CD4-positive, alpha-beta memory T cell (primary cell): ENCODE data around the gene RAD52. TPM values are rescaled to one million over a fixed set of nuclear protein-coding genes. Genes with fewer than 3 reads are reported as not detected.

Experiments used
- CTCF ChIA-PET: fragments of 350-600 bp; sonication (Branson Sonifier 250); formaldehyde crosslinking; loops from one replicate; lab custom pipeline; 2021; ENCODE audit warnings: inconsistent platforms; ENCODE audit not compliant: partially characterized antibody; lab: Charles Lee
- POLR2A ChIA-PET: fragments of 350-600 bp; sonication (Branson Sonifier 250); formaldehyde crosslinking; loops from one replicate; lab custom pipeline; 2021; ENCODE audit not compliant: partially characterized antibody; lab: Charles Lee
- DNase-seq, 5 donors: peaks; one replicate each; pipeline versions ENCODE4 v3.0.0 to v3.0.0-alpha.2; 2020 to 2022; ENCODE audit warnings: mixed read lengths in 1 of 5
- H3K27ac ChIP-seq: one replicate; pipeline ENCODE4 v1.7.0; 2013; ENCODE audit warnings: low read depth, low read length
- H3K27me3 ChIP-seq: 2 replicates; pipeline ENCODE4 v1.7.0; 2013; ENCODE audit warnings: mild to moderate bottlenecking, low read length, moderate library complexity; ENCODE audit not compliant: insufficient read depth
- H3K36me3 ChIP-seq: 2 replicates; pipeline ENCODE4 v1.7.0; 2013; ENCODE audit warnings: mild to moderate bottlenecking, low read length, moderate library complexity; ENCODE audit not compliant: insufficient read depth
- H3K4me1 ChIP-seq: 2 replicates; pipeline ENCODE4 v1.7.0; 2013; ENCODE audit warnings: mild to moderate bottlenecking, low read length, moderate library complexity; ENCODE audit not compliant: insufficient read depth
- H3K4me3 ChIP-seq, 2 donors: one replicate each; pipeline ENCODE4 v1.7.0; 2013; ENCODE audit warnings: low read length in 2 of 2, mild to moderate bottlenecking in 1 of 2
- H3K9me3 ChIP-seq, 2 donors: one replicate each; pipeline ENCODE4 v1.7.0; 2013; ENCODE audit warnings: low read length in 2 of 2, control low read depth in 1 of 2; ENCODE audit not compliant: control insufficient read depth in 1 of 2
- H3K27ac Mint-ChIP-seq, 7 donors: one replicate each; pipeline ENCODE4 v1.8.0; 2020 to 2021; ENCODE audit warnings: mixed read lengths in 7 of 7, mild to moderate bottlenecking in 6 of 7, inconsistent platforms in 3 of 7, moderate library complexity in 3 of 7
- H3K27me3 Mint-ChIP-seq, 2 donors: one replicate each; pipeline ENCODE4 v1.8.0; 2020 to 2021; ENCODE audit warnings: mixed read lengths in 2 of 2
- H3K36me3 Mint-ChIP-seq, 2 donors: one replicate each; pipeline ENCODE4 v1.8.0; 2020 to 2021; ENCODE audit warnings: mixed read lengths in 2 of 2, inconsistent platforms in 1 of 2, mild to moderate bottlenecking in 1 of 2
- H3K4me1 Mint-ChIP-seq, 4 donors: one replicate each; pipeline ENCODE4 v1.8.0; 2020 to 2021; ENCODE audit warnings: mixed read lengths in 4 of 4, mild to moderate bottlenecking in 1 of 4
- H3K4me3 Mint-ChIP-seq, 8 donors: one replicate each; pipeline ENCODE4 v1.8.0; 2020 to 2021; ENCODE audit warnings: mixed read lengths in 8 of 8, mild to moderate bottlenecking in 7 of 8, moderate library complexity in 6 of 8, inconsistent platforms in 3 of 8
- H3K9me3 Mint-ChIP-seq, 8 donors: one replicate each; pipeline ENCODE4 v1.8.0; 2020 to 2021; ENCODE audit warnings: mixed read lengths in 8 of 8, mild to moderate bottlenecking in 5 of 8, inconsistent platforms in 3 of 8, moderate library complexity in 1 of 8
- intact Hi-C: fragments of 100-400 bp; cut with micrococcal nuclease; formaldehyde crosslinking; loops from one replicate; pipeline ENCODE4 v1.15.1; 2023
- polyA plus RNA-seq, 2 donors: library from polyadenylated mRNA; unstranded; fragments of 300-500 nt; fragmentation: Illumina TruSeq; gene quantifications; one replicate each; pipeline ENCODE4 v1.2.3, GENCODE V29; 2021
- total RNA-seq, 2 experiments: library from RNA; stranded (reverse); gene quantifications; one replicate each; pipeline ENCODE4 v1.2.3, GENCODE V29; 2021

Gene RAD52
- total and polyA plus RNA-seq, 4 experiments from 2014 or later = 0.26 to 31.5 (median 17.9) TPM

DNA sequence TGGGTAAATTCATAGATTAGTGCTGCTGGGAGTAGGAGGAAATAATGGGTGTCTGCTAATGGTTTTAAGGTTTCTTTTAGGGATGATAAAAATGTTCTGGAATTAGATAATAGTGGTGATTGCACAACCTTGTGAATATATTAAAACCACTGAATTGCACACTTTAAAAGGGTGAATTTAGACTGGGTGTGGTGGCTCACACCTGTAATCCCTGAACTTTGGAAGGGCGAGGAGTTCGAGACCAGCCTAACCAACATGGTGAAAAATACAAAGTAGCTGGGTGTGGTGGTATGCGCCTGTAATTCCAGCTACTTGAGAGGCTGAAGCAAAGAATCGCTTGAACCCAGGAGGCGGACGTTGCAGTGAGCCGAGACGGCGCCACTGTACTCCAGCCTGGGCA is 1.3 kb downstream of the RAD52 start:
- ChIA-PET CTCF (interaction anchor here (1.6 to 2.6 kb wide), 3 partner anchors 10 to 635 kb away, joined by 5 to 14 read pairs (median 7); no protein-coding TSS in a partner anchor), POLR2A (interaction anchor here (0.6 to 2.4 kb wide), 6 partner anchors 11 to 385 kb away, joined by 3 to 32 read pairs (median 8); partner anchors contain the start of genes ERC1 and WNK1)
- no peak overlapping the region for H3K27ac ChIP-seq
- no peaks in the 10 kb centered on the region for H3K27me3 ChIP-seq
- no peak for DNase-seq
- Mint-ChIP-seq H3K4me1 (peaks cover 23 to 51% (median 34%) of the 10 kb centered on the region in 4 donors), H3K27ac (peak overlapping the region; percentile 0 to 94 (median 63)), H3K9me3 (peaks cover 0 to 2% (median 0%) of the 10 kb centered on the region in 8 donors), H3K4me3 (peak overlapping the region; percentile 48 to 97 (median 64)), H3K36me3 (peaks cover 8 to 24% of the 10 kb centered on the region in 2 donors), H3K27me3 (no peaks in the 10 kb centered on the region)
- no peaks in the 10 kb centered on the region for H3K36me3 ChIP-seq
- intact Hi-C loops = loop anchor here (5.0 to 10.0 kb wide), 6 partner anchors 36 to 644 kb away; partner anchors contain the start of genes B4GALNT3 and FBXL14
- no peaks in the 10 kb centered on the region for H3K9me3 ChIP-seq
- peaks cover 22% of the 10 kb centered on the region for H3K4me1 ChIP-seq
- H3K4me3 ChIP-seq = no peak overlapping the region

DNA sequence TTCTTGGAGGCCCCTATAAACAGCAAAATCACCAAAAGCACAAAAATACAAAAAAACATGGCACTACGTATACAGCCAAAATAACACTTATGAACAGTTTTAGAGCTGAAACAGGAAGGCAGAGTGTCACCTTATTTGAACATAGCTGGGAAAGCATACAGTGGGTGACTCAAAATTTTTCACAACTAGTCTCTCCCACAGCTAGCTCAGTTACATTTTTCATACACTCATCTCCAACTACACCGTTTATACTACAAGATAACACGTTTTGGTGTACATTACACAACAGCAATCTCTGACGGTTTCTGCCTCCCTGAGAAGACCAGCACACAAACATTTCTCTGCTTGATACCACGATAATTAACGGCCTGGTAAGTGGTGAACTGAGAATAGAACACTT is 2.9 kb downstream of the RAD52 start:
- H3K4me3 ChIP-seq = no peak overlapping the region
- peak overlapping the region; percentile 6 to 63 (median 48) for H3K4me3 Mint-ChIP-seq

DNA sequence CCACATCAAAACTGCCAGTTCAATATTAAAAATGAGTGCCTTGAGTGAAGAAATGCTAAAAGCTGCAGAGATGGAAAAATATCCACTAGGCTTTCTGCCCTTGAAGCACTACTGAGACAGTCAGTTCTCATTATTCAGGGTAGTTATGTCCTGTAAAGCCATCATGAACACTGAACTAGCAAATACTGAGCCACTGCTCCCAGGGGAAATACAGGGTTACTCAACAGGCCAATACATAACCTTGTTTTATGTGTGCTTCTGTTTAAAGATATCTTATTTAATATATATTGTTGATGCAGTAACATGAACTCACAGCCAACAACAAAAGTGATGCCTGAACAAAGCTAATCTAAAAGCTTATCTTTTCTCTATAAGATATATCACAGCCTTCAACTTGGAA is 3.3 kb downstream of the RAD52 start:
- Histone ChIP-seq H3K27me3 (no peaks in the 10 kb centered on the region), H3K4me1 (peaks cover 22% of the 10 kb centered on the region), H3K9me3 (no peaks in the 10 kb centered on the region), H3K36me3 (no peaks in the 10 kb centered on the region), H3K4me3 (no peak overlapping the region), H3K27ac (no peak overlapping the region)
- Mint-ChIP-seq H3K4me1 (peaks cover 25 to 56% (median 38%) of the 10 kb centered on the region in 4 donors), H3K9me3 (peaks cover 0 to 2% (median 0%) of the 10 kb centered on the region in 8 donors), H3K4me3 (peak overlapping the region in 7 of 8 donors; percentile 29 to 63 (median 50)), H3K27ac (peak overlapping the region in 5 of 7 donors; percentile 33 to 92 (median 75)), H3K27me3 (no peaks in the 10 kb centered on the region), H3K36me3 (peaks cover 12 to 34% of the 10 kb centered on the region in 2 donors)
- no peak for DNase-seq
- ChIA-PET CTCF (interaction anchor here (1.1 to 1.5 kb wide), 3 partner anchors 21 to 376 kb away, joined by 3 to 6 read pairs (median 3); no protein-coding TSS in a partner anchor), POLR2A (interaction anchor here (0.8 kb wide), 1 partner anchor 11 kb away, joined by 6 read pairs; no protein-coding TSS in a partner anchor)
- intact Hi-C loops = loop anchor here (5.0 to 10.0 kb wide), 6 partner anchors 34 to 646 kb away; partner anchors contain the start of genes B4GALNT3 and FBXL14

More for the DNA sequence above, 2.9 kb downstream of the RAD52 start:
- intact Hi-C loops = loop anchor here (5.0 to 10.0 kb wide), 6 partner anchors 34 to 646 kb away; partner anchors contain the start of genes B4GALNT3 and FBXL14
- H3K4me1 ChIP-seq = peaks cover 22% of the 10 kb centered on the region
- Mint-ChIP-seq H3K27ac (peak overlapping the region in 5 of 7 donors; percentile 33 to 92 (median 67)), H3K9me3 (peaks cover 0 to 2% (median 0%) of the 10 kb centered on the region in 8 donors), H3K36me3 (peaks cover 12 to 34% of the 10 kb centered on the region in 2 donors), H3K27me3 (no peaks in the 10 kb centered on the region), H3K4me1 (peaks cover 25 to 56% (median 38%) of the 10 kb centered on the region in 4 donors)
- H3K27ac ChIP-seq = no peak overlapping the region
- H3K36me3 ChIP-seq = no peaks in the 10 kb centered on the region
- no peaks in the 10 kb centered on the region for H3K9me3 ChIP-seq
- DNase-seq = no peak
- H3K27me3 ChIP-seq = no peaks in the 10 kb centered on the region
- ChIA-PET POLR2A (interaction anchor here (0.8 kb wide), 1 partner anchor 12 kb away, joined by 6 read pairs; no protein-coding TSS in a partner anchor), CTCF (interaction anchor here (1.1 to 1.5 kb wide), 3 partner anchors 21 to 377 kb away, joined by 3 to 6 read pairs (median 3); no protein-coding TSS in a partner anchor)

DNA sequence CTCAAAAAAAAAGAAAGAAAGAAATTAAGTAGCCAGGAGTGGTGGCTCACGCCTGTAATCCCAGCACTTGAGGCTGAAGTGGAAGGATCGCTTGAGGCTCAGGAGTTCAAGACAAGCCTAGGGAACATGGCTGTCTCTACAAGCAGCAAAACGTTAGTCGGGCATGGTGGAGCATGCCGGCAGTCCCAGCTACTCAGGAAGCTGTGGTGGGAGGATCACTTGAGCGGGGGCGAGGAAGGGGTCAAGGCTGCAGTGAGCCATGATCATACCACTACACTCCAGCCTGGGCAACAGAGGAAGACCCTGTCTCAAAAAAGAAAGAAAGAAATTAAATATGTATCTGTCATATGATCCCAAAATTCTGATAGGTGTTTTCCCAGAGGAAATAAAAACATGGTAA is 5.3 kb downstream of the RAD52 start:
- no peaks in the 10 kb centered on the region for H3K9me3 ChIP-seq
- H3K4me1 ChIP-seq = peaks cover 22% of the 10 kb centered on the region
- ChIA-PET POLR2A (no interaction called here), CTCF (interaction anchor here (1.0 kb wide), 1 partner anchor 16 kb away, joined by 3 read pairs; no protein-coding TSS in a partner anchor)
- no peak overlapping the region for H3K27ac ChIP-seq
- H3K4me3 ChIP-seq = no peak overlapping the region
- peaks cover 0 to 6% (median 0%) of the 10 kb centered on the region in 8 donors for H3K9me3 Mint-ChIP-seq
- H3K4me3 Mint-ChIP-seq = peak overlapping the region in 1 of 8 donors; percentile 8
- H3K27me3 Mint-ChIP-seq = no peaks in the 10 kb centered on the region
- H3K4me1 Mint-ChIP-seq = peaks cover 28 to 66% (median 39%) of the 10 kb centered on the region in 4 donors
- DNase-seq = no peak
- H3K27ac Mint-ChIP-seq = peak overlapping the region in 5 of 7 donors; percentile 43 to 86 (median 55)
- H3K36me3 ChIP-seq = no peaks in the 10 kb centered on the region
- H3K36me3 Mint-ChIP-seq = peaks cover 23 to 43% of the 10 kb centered on the region in 2 donors
- no peaks in the 10 kb centered on the region for H3K27me3 ChIP-seq
- intact Hi-C loops = loop anchor here (10.0 kb wide), 1 partner anchor 489 kb away; the partner anchor contains the start of gene B4GALNT3

DNA sequence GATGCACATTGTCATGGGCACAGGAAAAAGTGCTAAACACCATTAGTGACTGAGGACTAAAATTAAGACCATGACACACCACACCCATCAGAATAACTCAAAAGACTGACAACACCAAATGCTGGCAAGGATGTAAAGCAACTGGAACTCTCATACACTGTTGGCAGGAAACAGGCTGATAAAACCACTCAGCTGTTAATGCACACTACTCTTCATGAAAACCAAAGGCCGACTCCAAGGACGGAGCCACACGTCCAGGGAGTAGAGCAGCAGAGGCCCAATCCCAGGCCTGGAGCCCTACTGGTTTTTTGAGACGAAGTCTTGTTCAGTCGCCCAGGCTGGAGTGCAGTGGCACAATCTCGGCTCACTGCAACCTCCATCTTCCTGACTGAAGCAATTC is 6.4 kb downstream of the RAD52 start:
- ChIA-PET POLR2A (no interaction called here), CTCF (no interaction called here)
- Mint-ChIP-seq H3K4me1 (peaks cover 24 to 57% (median 32%) of the 10 kb centered on the region in 4 donors), H3K4me3 (no peak overlapping the region), H3K36me3 (peaks cover 28 to 43% of the 10 kb centered on the region in 2 donors), H3K27me3 (no peaks in the 10 kb centered on the region), H3K27ac (peak overlapping the region in 3 of 7 donors; percentile 3 to 53 (median 8)), H3K9me3 (peaks cover 0 to 6% (median 0%) of the 10 kb centered on the region in 8 donors)
- intact Hi-C loops = loop anchor here (10.0 kb wide), 1 partner anchor 488 kb away; the partner anchor contains the start of gene B4GALNT3
- H3K27me3 ChIP-seq = no peaks in the 10 kb centered on the region
- no peaks in the 10 kb centered on the region for H3K9me3 ChIP-seq
- no peak overlapping the region for H3K4me3 ChIP-seq
- H3K4me1 ChIP-seq = peaks cover 14% of the 10 kb centered on the region
- H3K36me3 ChIP-seq = no peaks in the 10 kb centered on the region
- no peak overlapping the region for H3K27ac ChIP-seq
- DNase-seq = no peak

DNA sequence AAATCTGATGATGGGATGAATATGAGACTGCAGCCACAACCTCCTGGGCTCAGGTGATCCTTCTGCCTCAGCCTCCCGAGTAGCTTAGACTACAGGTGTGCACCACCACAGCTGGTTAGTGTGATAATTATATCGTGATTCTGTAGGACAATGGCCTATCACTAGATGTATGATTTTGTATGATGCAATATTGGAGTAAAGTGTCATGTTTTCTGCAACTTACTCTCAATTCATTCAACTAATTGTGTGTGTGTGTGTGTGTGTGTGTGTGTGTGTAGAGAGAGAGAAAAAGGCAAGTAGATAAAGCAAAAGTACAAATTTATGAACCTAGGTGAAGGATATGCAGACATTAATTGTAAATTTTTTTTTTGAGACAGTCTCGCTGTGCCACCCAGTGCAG is 10.7 kb downstream of the RAD52 start:
- Mint-ChIP-seq H3K27me3 (no peaks in the 10 kb centered on the region), H3K4me3 (no peak overlapping the region), H3K4me1 (peaks cover 9 to 27% (median 11%) of the 10 kb centered on the region in 4 donors), H3K36me3 (peaks cover 31 to 42% of the 10 kb centered on the region in 2 donors), H3K27ac (peak overlapping the region in 1 of 7 donors; percentile 47), H3K9me3 (peaks cover 0 to 4% (median 0%) of the 10 kb centered on the region in 8 donors)
- no peak overlapping the region for H3K4me3 ChIP-seq
- H3K27me3 ChIP-seq = no peaks in the 10 kb centered on the region
- H3K36me3 ChIP-seq = no peaks in the 10 kb centered on the region
- no peak overlapping the region for H3K27ac ChIP-seq
- H3K9me3 ChIP-seq = no peaks in the 10 kb centered on the region
- intact Hi-C loops = no loop called here
- CTCF ChIA-PET = interaction anchor here (1.1 to 3.0 kb wide), 2 partner anchors 10 to 154 kb away, joined by 3 to 14 read pairs; partner anchors contain the start of gene RAD52
- POLR2A ChIA-PET = interaction anchor here (2.2 kb wide), 1 partner anchor 10 kb away, joined by 10 read pairs; the partner anchor contains the start of gene RAD52
- DNase-seq = no peak
- H3K4me1 ChIP-seq = no peaks in the 10 kb centered on the region
